A549 (cell line): ENCODE data around the gene P2RX3. TPM values are rescaled to one million over a fixed set of nuclear protein-coding genes. Genes with fewer than 3 reads are reported as not detected.

Experiments
- ATAC-seq, 2 experiments: fragments of 200-7000 bp in 1 of 2; fragments of >200 bp in 1 of 2; cut with Nextera tagmentation in 1 of 2; cut with Tn5 transposase in 1 of 2; 3 replicates each; pipeline versions ENCODE4 v1.8.0 to v1.9.1; 2018 to 2020; ENCODE audit warnings: mild to moderate bottlenecking in 1 of 2, moderate library complexity in 1 of 2
- CTCF ChIA-PET: fragments of 300-600 bp; sonication (Branson Sonifier 250); formaldehyde crosslinking; extraction: SDS; loops from one replicate; lab custom pipeline; 2021; ENCODE audit warnings: antibody characterized with exemption, inconsistent platforms; lab: Yijun Ruan, JAX
- POLR2A ChIA-PET: fragments of 350-600 bp; formaldehyde crosslinking; extraction: SDS; loops from one replicate; lab custom pipeline; 2021; ENCODE audit warnings: antibody characterized with exemption, inconsistent platforms; lab: Yijun Ruan, JAX
- DNase-seq, 2 experiments: peaks; one replicate each; pipeline versions ENCODE4 v3.0.0 to v3.0.0-alpha.2; 2011 to 2016; ENCODE audit warnings: low read depth in 1 of 2, low spot score in 1 of 2
- FAIRE-seq: peaks from 2 replicates; lab custom pipeline; 2011; peaks lifted over from hg19 to GRCh38; lab: Jason Lieb, UNC
- H3K27ac ChIP-seq, 2 experiments: fragments of >200 bp; sonication (Bioruptor Twin); formaldehyde crosslinking; 3 replicates each; pipeline ENCODE4 v1.5.1; 2016 to 2017
- H3K4me1 ChIP-seq: fragments of >200 bp; sonication (Bioruptor Twin); formaldehyde crosslinking; 3 replicates; pipeline ENCODE4 v1.6.1; 2016
- H3K4me2 ChIP-seq: fragments of >200 bp; sonication (Bioruptor Twin); formaldehyde crosslinking; 3 replicates; pipeline ENCODE4 v1.6.1; 2016
- H3K4me3 ChIP-seq: fragments of >200 bp; sonication (Bioruptor Twin); formaldehyde crosslinking; 3 replicates; pipeline ENCODE4 v1.5.1; 2016
- H3K9me3 ChIP-seq: fragments of >200 bp; sonication (Bioruptor Twin); formaldehyde crosslinking; 3 replicates; pipeline ENCODE4 v1.6.1; 2016
- BCL3 ChIP-seq: fragments of >200 bp; sonication (Bioruptor Twin); formaldehyde crosslinking; IDR thresholded peaks from 3 replicates; pipeline ENCODE4 v1.6.1; 2016
- CBX2 ChIP-seq: fragments of 200-600 bp; sonication (generic); IDR thresholded peaks from 2 replicates; pipeline ENCODE4 v1.6.1; 2016; ENCODE audit warnings: low read depth, mild to moderate bottlenecking, borderline replicate concordance
- CBX8 ChIP-seq: fragments of 200-600 bp; sonication (generic); IDR thresholded peaks from 2 replicates; pipeline ENCODE4 v1.6.1; 2016
- CEBPB ChIP-seq, 2 experiments: fragments of >200 bp in 1 of 2; sonication (Bioruptor Twin) in 1 of 2; formaldehyde crosslinking in 1 of 2; IDR thresholded peaks; 2 replicates each; pipeline ENCODE4 v1.6.1; 2012 to 2016
- CTCF ChIP-seq: fragments of >200 bp; sonication (Bioruptor Twin); formaldehyde crosslinking; IDR thresholded peaks from 3 replicates; pipeline ENCODE4 v1.5.1; 2016
- EHF ChIP-seq: fragments of 250-450 bp; sonication (Bioruptor Pico); IDR thresholded peaks from 2 replicates; pipeline ENCODE4 v1.5.0; 2020; ENCODE audit warnings: mild to moderate bottlenecking
- EHMT2 ChIP-seq: fragments of 200-600 bp; sonication (generic); IDR thresholded peaks from 2 replicates; pipeline ENCODE4 v1.6.1; 2016; ENCODE audit warnings: antibody characterized with exemption, low read depth, mild to moderate bottlenecking, moderate library complexity
- ELK1 ChIP-seq: fragments of 150-350 bp; IDR thresholded peaks from 2 replicates; pipeline ENCODE4 v1.6.1; 2014; ENCODE audit warnings: low read depth, mild to moderate bottlenecking, low read length
- EP300 ChIP-seq, 2 experiments: fragments of >200 bp; sonication (Bioruptor Twin); formaldehyde crosslinking; IDR thresholded peaks; 2 replicates in 1 of 2; 3 replicates in 1 of 2; pipeline ENCODE4 v1.6.1; 2016 to 2017
- ESRRA ChIP-seq: fragments of 150-350 bp; IDR thresholded peaks from 2 replicates; pipeline ENCODE4 v1.6.1; 2014; ENCODE audit warnings: mild to moderate bottlenecking, low read length, borderline replicate concordance
- FOXS1 ChIP-seq: fragments of 250-450 bp; sonication (Bioruptor Pico); IDR thresholded peaks from 2 replicates; pipeline ENCODE4 v1.5.0; 2020; ENCODE audit warnings: mild to moderate bottlenecking, moderate library complexity
- GATA3 ChIP-seq: IDR thresholded peaks from 2 replicates; pipeline ENCODE4 v1.6.1; 2012; ENCODE audit warnings: borderline replicate concordance
- HDAC2 ChIP-seq: fragments of 200-600 bp; sonication (generic); IDR thresholded peaks from 2 replicates; pipeline ENCODE4 v1.6.1; 2016
- HES2 ChIP-seq: fragments of >200 bp; sonication (Bioruptor Twin); formaldehyde crosslinking; IDR thresholded peaks from 2 replicates; pipeline ENCODE4 v1.6.1; 2016
- HMGXB4 ChIP-seq: fragments of 250-450 bp; sonication (Bioruptor Pico); IDR thresholded peaks from 2 replicates; pipeline ENCODE4 v1.5.0; 2021; ENCODE audit warnings: mild to moderate bottlenecking, moderate library complexity, borderline replicate concordance
- HOXB13 ChIP-seq: fragments of 250-450 bp; sonication (Bioruptor Pico); IDR thresholded peaks from 2 replicates; pipeline ENCODE4 v1.5.0; 2020; ENCODE audit warnings: low read depth, mild to moderate bottlenecking, moderate library complexity
- HOXB5 ChIP-seq: fragments of 250-450 bp; sonication (Bioruptor Pico); IDR thresholded peaks from 2 replicates; pipeline ENCODE4 v1.5.0; 2020; ENCODE audit warnings: mild to moderate bottlenecking, moderate library complexity
- JUN ChIP-seq, 2 experiments: fragments of >200 bp; sonication (Bioruptor Twin); formaldehyde crosslinking; IDR thresholded peaks; 2 replicates in 1 of 2; 3 replicates in 1 of 2; pipeline ENCODE4 v1.6.1; 2016 to 2017
- JUNB ChIP-seq: fragments of >200 bp; sonication (Bioruptor Twin); formaldehyde crosslinking; IDR thresholded peaks from 2 replicates; pipeline ENCODE4 v1.6.1; 2016
- MAX ChIP-seq: IDR thresholded peaks from 2 replicates; pipeline ENCODE4 v1.6.1; 2012
- MAZ ChIP-seq: fragments of 150-350 bp; IDR thresholded peaks from 2 replicates; pipeline ENCODE4 v1.6.1; 2014; ENCODE audit warnings: antibody characterized with exemption, low read depth, low read length, borderline replicate concordance
- MYC ChIP-seq: IDR thresholded peaks from 2 replicates; pipeline ENCODE4 v1.6.1; 2012; ENCODE audit warnings: mild to moderate bottlenecking, inconsistent platforms, low read length, improper control_type of control experiment, borderline replicate concordance
- NR3C1 ChIP-seq: fragments of >200 bp; sonication (Bioruptor Twin); formaldehyde crosslinking; IDR thresholded peaks from 3 replicates; pipeline ENCODE4 v1.6.1; 2017
- PHF8 ChIP-seq: fragments of 200-600 bp; sonication (generic); IDR thresholded peaks from 2 replicates; pipeline ENCODE4 v1.6.1; 2016; ENCODE audit warnings: low read depth, mild to moderate bottlenecking, antibody characterized with exemption, moderate library complexity, borderline replicate concordance
- RAD21 ChIP-seq, 2 experiments: fragments of >200 bp in 1 of 2; sonication (Bioruptor Twin) in 1 of 2; formaldehyde crosslinking in 1 of 2; IDR thresholded peaks in 1 of 2; conservative IDR thresholded peaks in 1 of 2; 2 replicates in 1 of 2; 3 replicates in 1 of 2; pipeline ENCODE4 v1.6.1; 2012 to 2018; ENCODE audit warnings: inconsistent platforms in 1 of 2
- SMC3 ChIP-seq: fragments of >200 bp; sonication (Bioruptor Twin); formaldehyde crosslinking; IDR thresholded peaks from 3 replicates; pipeline ENCODE4 v1.6.1; 2018; ENCODE audit warnings: inconsistent platforms
- USF2 ChIP-seq: fragments of 450-650 bp; IDR thresholded peaks from 2 replicates; pipeline ENCODE4 v1.6.1; 2014; ENCODE audit warnings: antibody characterized with exemption
- ZC3H11A ChIP-seq: fragments of 450-650 bp; IDR thresholded peaks from 2 replicates; pipeline ENCODE4 v1.6.1; 2014; ENCODE audit warnings: antibody characterized with exemption, mild to moderate bottlenecking
- ZSCAN20 ChIP-seq: fragments of 250-450 bp; sonication (Bioruptor Pico); IDR thresholded peaks from 2 replicates; pipeline ENCODE4 v1.8.0; 2022; ENCODE audit warnings: mild to moderate bottlenecking, moderate library complexity
- WGBS: methylation state at CpG from one replicate; pipeline ENCODE4 v1.1.6; 2017; ENCODE audit errors: missing lambda C conversion rate; 5-methylcytosine and 5-hydroxymethylcytosine counted together
- polyA plus RNA-seq, 4 experiments: library from polyadenylated mRNA; depleted of rRNA in 3 of 4; stranded (reverse); fragments of >200 nt; fragmentation: RNase III in 1 of 4; extraction: RNeasy Plus Mini Kit Qiagen cat#74134 plus additional on column Dnase treatment in 1 of 4; gene quantifications; 2 replicates in 3 of 4; 3 replicates in 1 of 4; pipeline ENCODE4 v1.2.3, GENCODE V29; 2011 to 2017

Gene P2RX3
- polyA plus RNA-seq, 2 of the 4 experiments (the other 2 are of a cell fraction): 0.05 to 0.37 TPM

GRCh38 chr11:57344826-57345225, 6.7 kb downstream of the P2RX3 start:
- no peak for DNase-seq
- Histone ChIP-seq H3K9me3 (no peaks in the 10 kb centered on the region), H3K4me3 (no peak overlapping the region), H3K27ac (peak overlapping the region; percentile 50 to 75; a peak in 5 of 6 replicates), H3K4me2 (no peak overlapping the region), H3K4me1 (peaks cover 17% of the 10 kb centered on the region)
- POLR2A ChIA-PET: no interaction called here
- WGBS: 91% methylated on average over 10 of the region's 10 CpGs
- FAIRE-seq: no peak
- TF ChIP-seq JUN (IDR thresholded peaks at IDR 0.05) (no peak), EP300 (IDR thresholded peaks at IDR 0.05) (no peak), FOXS1 (CRISPR knock-in tag) (no peak), MYC (no peak), ZC3H11A (no peak), ZSCAN20 (no peak), GATA3 (no peak), JUNB (no peak), ELK1 (no peak), ESRRA (no peak), CEBPB (IDR thresholded peaks at IDR 0.05) (no peak), HOXB5 (CRISPR knock-in tag) (no peak), USF2 (no peak)
- no peak for ATAC-seq
- CTCF ChIA-PET: interaction anchor here (1.2 to 13.0 kb wide), 12 partner anchors 10 to 299 kb away, joined by 3 to 139 read pairs (median 9); partner anchors contain the start of genes SSRP1 and TIMM10

- peak; percentile 66 to 78 for ATAC-seq
- CTCF ChIA-PET: interaction anchor here (0.7 to 13.0 kb wide), 30 partner anchors 8 to 311 kb away, joined by 3 to 139 read pairs (median 6); partner anchors contain the start of genes CLP1, P2RX3, RTN4RL2 and SSRP1
- H3K9me3 ChIP-seq: peaks cover 3% of the 10 kb centered on the region
- 18% methylated on average over 11 of the region's 11 CpGs for WGBS
- H3K27ac ChIP-seq: peak overlapping the region; percentile 50 to 75; a peak in 5 of 6 replicates
- H3K4me2 ChIP-seq: no peak overlapping the region
- POLR2A ChIA-PET: interaction anchor here (0.5 to 1.4 kb wide), 4 partner anchors 10 to 179 kb away, joined by 3 to 8 read pairs (median 4); partner anchors contain the start of gene SSRP1
- peaks cover 18% of the 10 kb centered on the region for H3K4me1 ChIP-seq
- peak; percentile 81 to 84 for DNase-seq
- no peak for FAIRE-seq
- TF ChIP-seq EHMT2 (no peak), MAX (peak; percentile 91), NR3C1 (no peak), BCL3 (no peak), FOXS1 (CRISPR knock-in tag) (no peak), HMGXB4 (CRISPR knock-in tag) (no peak), HES2 (no peak), PHF8 (no peak), HDAC2 (no peak), MYC (peak; percentile 70), CBX2 (no peak), RAD21 (conservative IDR thresholded peaks at IDR 0.05 in 1 of 2, IDR thresholded peaks at IDR 0.05 in 1 of 2) (peak; percentile 82 to 97), ZC3H11A (no peak), SMC3 (peak; percentile 85), EHF (CRISPR knock-in tag) (no peak), MAZ (0 out of 2 replicates have a peak, but pooled peaks have one; percentile 54), JUNB (no peak), CBX8 (no peak), HOXB13 (CRISPR knock-in tag) (no peak), CTCF (peak; percentile 91)
- TF ChIP-seq, all 56 proteins: peak for 6
- no peak overlapping the region for H3K4me3 ChIP-seq
These were observed 7.5 kb downstream of the P2RX3 start for GRCh38 chr11:57345555-57346211.
